GM21390 (cell line): ENCODE measurements around the gene SYNE1.
A peak's percentile ranks its signal among the peaks of the same experiment; 100 is the strongest.

Source experiments
- ATAC-seq: cut with Tn5 transposase; IDR thresholded peaks from one replicate; pipeline ENCODE4 v1.9.1; 2021; ENCODE audit not compliant: unreplicated experiment

The SYNE1 gene

GRCh38 chr6:152380993-152381898 is 255.9 kb downstream of the SYNE1 start:
- ATAC-seq, result no peak

DNA sequence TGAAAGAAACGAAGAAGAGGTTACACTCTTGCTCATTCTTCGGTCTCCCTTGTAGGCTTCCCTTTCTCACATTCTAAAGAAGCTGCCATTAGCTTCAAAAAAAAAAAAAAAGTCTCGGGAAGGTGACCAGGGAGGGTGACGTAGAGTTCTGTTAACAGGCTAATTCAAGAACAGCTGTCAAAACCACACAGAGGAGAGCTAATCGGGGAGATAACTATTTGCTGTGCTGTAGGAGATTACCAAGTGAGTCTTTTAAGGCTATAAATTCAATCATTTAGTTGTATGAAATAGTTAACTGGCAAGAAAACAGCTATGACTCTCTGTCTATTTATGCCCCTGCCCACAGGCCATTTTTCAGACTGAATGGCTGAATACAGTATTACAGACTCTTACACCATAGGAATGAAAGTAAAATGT is 256.8 kb downstream of the SYNE1 start:
- no peak for ATAC-seq

DNA sequence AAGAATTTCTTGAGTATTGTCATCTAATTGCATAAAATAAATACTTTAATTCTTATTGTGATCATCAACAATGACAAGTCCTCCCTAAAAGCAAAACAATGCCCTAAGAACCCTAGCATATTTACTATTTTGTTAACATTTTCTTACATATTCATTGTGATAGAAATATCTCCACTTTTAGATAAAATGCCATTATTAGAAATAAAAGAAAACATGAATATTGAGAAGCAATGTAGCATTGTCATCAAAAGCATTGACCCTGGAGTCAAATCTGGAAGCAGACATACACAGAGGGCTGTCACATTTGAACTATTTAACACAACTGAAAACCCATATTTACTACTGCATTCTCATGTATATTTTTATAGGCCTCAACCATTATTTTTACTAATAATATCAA is 257.7 kb downstream of the SYNE1 start:
- ATAC-seq, result no peak

GRCh38 chr6:152378169-152378568 is 259.0 kb downstream of the SYNE1 start:
- no peak for ATAC-seq

- ATAC-seq, result no peak
Measured at GRCh38 chr6:152375197-152375596, 262.0 kb downstream of the SYNE1 start.

DNA sequence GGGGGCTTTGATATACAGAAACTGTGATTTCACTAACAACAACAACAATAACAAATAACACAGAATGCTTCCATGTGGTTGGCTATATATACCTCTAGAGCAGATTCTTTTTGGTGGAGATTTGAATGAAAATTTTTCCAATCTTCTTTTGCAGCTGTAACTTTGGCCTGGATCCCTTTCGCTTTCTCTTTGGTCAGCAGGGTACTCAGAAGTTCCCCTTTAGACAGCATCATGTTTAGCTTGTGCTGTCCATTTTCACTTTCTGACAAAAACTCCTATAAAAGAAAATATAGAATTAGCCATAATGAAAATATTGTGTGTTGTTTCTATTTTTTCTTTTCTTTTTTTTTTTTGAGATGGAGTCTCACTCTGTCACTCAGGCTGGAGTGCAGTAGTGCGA is 264.2 kb downstream of the SYNE1 start:
- no peak for ATAC-seq

- no peak for ATAC-seq
Measured at GRCh38 chr6:152371775-152372174, 265.4 kb downstream of the SYNE1 start.

GRCh38 chr6:152368751-152369624 is 268.2 kb downstream of the SYNE1 start:
- no peak for ATAC-seq

DNA sequence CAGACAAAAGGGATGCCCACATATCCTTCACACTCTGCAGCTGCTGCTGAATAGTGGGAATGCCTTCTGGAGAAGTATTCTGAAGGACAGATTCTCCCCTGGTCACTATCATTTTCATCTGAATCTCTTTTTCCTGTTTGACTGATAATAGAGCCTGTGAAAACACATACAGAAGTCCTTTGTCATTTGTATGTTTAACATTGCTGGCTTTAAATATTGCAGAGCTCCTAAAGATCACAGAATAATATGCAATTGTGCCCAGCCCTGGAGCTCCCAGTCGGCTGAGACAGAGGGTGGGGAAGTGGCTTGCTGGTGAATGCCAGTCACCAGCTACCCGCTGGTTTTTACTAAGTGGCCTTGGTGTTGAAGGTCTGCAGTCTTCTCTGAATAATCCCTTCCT is 272.3 kb downstream of the SYNE1 start:
- ATAC-seq, result no peak

- ATAC-seq, result no peak
Measured at GRCh38 chr6:152360034-152360433, 277.1 kb downstream of the SYNE1 start.

- peak; percentile 75 for ATAC-seq
Measured at GRCh38 chr6:152356662-152357061, 280.5 kb downstream of the SYNE1 start.

DNA sequence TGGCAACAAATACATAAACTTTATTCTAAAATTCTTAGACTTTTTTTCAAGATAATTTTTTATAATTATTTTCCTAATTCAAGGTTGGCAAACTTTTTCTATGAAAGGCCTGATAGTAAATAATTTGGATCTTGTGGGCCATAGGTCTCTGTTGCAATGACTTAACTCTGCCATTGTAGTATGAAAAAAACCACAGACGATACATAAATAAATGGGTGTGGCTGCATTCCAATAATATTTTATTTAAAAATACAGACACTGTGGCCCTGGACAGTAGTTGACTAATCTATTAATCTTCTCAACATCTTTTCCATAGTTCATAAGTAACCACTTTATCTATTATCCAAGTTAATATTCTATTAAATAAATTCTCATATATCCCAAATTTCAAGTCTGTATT is 281.1 kb downstream of the SYNE1 start:
- no peak for ATAC-seq

DNA sequence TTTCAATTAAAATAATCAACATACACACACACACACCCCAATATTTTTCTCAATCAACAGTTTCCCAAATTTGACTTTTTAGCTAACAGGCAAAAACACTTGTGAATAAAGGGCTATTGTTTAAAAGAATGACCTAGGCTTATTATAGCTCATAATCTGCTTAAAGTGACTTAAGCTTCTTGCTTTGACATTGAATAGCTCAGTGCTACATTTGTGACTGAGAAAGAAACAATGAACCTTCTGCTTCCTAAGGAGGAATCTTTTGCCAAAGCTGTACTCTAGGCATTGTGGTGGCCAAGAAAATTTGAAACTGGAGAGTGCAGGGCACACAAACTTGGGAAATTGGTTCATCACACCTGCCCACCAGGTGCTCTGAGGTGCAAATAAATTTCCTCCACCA is 282.0 kb downstream of the SYNE1 start:
- ATAC-seq, result no peak

GRCh38 chr6:152353440-152353839 is 283.7 kb downstream of the SYNE1 start:
- ATAC-seq, result no peak

DNA sequence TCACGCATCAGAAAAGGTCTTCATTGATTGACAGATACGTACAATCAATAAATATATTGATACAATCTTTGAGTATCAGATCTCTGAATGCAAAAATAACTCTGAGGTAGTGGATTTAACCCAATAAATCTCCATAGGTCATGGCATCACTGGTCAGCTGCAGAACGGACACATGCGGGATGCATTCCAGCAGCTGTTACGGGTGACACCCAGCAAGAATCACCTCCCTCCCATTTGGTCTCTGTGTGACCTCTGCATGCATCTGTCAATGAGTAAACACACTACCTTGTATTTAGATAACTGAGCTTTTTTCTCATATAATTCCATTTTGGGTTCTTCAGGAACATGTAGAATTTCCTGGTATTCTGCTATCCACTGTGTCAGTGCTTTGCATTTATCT is 285.4 kb downstream of the SYNE1 start:
- ATAC-seq, result no peak

GRCh38 chr6:152351110-152351509 is 286.1 kb downstream of the SYNE1 start:
- no peak for ATAC-seq

DNA sequence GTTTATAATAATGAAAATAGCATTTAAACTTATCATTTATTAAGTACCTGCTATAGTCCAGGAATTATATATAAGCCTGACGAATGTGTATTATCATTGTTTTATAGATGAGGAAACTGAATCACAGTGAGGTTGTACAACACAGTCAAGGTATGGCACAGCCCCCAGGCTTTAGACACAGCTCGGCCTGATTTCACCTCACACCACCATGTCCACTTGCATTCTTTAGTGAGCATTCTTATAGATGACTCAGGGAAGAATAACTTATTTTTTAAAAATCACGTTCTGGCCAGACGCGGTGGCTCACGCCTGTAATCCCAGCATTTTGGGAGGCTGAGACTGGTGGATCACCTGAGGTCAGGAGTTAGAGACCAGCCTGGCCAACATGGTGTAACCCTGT is 289.0 kb downstream of the SYNE1 start:
- ATAC-seq, result no peak

GRCh38 chr6:152343735-152344360 is 293.3 kb downstream of the SYNE1 start:
- ATAC-seq, result no peak

GRCh38 chr6:152341596-152341995 is 295.6 kb downstream of the SYNE1 start:
- no peak for ATAC-seq

GRCh38 chr6:152338335-152339125 is 298.6 kb downstream of the SYNE1 start:
- peak; percentile 97 for ATAC-seq

DNA sequence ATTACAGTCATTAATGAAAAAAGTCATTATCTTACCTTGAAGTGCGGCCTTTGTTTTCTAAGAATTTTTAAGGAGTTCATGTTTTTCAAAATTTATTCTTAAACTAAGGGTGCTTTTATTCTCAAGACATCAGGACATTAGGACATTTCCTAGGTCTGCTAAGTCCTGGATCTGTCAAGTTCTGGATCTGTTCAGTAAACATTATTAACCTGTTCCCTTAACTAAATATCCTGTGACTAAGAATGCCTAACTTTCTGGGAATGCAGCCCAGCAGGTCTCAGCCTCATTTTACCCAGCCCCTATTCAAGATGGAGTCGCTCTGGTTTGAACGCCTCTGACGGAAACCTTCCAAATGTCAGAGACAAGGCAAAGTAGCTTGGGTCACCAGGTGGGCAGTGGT is 302.6 kb downstream of the SYNE1 start:
- no peak for ATAC-seq
